ENCODE data around the gene MYO1D.
A peak's percentile ranks its signal among the peaks of the same experiment; 100 is the strongest.
"Not testable (repeated sequence)": the region's sequence is repeated elsewhere in the genome, so short reads cannot be mapped to it uniquely, and the experiment has no call there.

Gene MYO1D

DNA sequence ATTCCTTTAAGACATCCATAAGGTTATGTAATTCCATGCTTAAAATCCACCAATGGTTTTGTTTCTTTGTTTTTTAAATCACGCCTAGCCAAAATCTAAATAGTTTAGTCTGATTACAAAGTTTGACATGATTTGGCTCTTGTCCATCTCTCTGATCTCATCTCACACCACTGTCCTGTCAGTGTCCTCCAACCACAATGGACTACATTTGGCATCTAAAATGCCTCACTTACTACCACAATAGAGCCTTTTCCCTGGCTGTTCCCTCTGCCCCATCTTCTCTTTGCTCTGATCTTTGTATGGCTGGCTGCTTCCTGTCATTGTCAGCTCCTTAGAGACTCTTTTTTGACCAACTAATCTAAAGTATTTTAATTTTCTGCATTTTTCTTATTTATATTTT lies 157.2 kb downstream of the MYO1D start:
- no peak for DNase-seq

- DNase-seq = not testable (repeated sequence)
Measured at GRCh38 chr17:32714922-32715321, 162.0 kb downstream of the MYO1D start.

DNA sequence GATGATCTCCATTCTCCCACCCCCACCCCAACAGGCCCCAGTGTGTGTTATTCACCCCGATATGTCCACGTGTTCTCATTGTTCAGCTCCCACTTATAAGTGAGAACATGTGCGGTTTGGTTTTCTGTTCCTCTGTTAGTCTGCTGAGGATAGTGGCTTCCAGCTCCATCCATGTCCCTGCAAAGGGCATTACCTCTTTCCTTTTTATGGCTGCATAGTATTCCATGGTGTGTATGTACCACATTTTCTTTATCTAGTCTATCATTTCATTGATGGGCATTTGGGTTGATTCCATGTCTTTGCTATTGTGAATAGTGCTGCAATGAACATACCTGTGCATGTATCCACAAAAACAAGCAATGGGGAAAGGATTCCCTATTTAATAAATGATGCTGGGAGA lies 162.7 kb downstream of the MYO1D start:
- DNase-seq = not testable (repeated sequence)

DNA sequence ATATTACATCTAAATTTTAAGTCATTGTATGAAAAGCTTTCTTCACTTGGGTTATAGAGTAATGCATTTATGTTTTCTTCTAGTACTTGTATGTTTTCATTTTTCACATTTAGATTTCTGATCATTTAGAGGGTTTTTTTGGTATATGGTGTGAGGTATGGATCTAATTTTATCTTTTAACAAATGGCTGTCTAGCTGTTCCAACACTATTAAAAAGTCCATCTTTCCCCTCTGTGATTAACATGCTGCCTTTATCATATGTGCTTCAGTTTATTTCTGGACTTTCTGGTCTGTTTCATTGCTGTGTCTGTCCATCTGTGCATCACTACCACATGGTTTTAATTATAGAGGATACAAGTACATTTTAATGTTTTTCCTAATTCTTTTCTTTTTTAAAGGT lies 163.8 kb downstream of the MYO1D start:
- DNase-seq = no peak

DNA sequence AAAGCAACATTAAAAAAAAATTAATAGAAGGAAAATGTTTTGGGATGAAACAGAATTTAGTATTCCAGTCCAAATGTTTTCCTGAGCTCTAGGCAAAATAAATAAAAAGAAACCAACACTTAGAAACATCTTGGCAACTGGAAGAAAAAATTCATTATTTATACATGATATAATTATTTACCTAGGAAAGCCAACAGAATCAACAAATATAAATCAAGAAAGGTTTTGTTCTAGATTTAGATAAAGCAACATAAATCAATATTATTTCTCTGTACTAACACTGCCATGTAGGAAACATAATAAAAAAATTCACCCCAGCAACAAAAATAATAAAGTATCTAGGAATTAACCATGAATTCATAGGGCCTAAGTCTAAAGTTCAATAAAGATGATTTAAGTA lies 167.4 kb downstream of the MYO1D start:
- DNase-seq = no peak

DNA sequence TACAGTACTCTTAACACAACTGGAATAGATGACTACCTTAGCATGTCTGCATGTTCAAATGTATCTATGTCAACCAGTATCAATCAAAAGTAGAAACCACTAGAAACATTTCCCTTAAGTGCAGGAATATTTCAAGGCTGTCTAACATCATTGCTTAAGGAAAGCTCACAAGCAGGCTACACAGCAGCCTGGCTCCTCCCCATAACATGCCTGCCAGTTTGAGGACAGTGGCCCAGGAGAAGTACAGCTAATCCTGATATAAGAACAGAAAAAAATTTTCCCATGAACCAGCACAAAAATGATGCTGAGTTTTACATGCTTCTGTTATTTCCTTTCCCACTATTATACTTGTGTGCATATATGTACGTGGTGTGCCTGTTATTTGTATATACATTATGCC lies 175.1 kb downstream of the MYO1D start:
- no peak for DNase-seq

DNA sequence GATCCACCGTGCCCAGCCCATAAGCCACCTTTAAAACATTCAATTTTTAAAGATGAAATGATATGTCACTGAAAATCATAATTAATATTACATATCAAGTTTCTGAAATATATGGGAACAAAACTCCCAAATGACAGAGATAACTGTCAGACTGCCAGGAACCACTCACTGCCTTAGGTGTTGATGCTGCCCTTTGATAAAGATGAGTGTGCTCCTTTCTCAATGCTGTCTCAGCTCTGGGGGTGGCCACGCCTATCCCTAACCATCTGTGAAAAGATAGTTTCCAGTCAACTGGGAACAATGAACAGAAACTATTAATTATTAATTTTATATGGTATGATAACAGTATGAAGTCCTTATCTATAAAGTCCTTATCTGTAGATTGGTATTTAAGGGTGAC lies 177.7 kb downstream of the MYO1D start:
- DNase-seq = no peak

- no peak for DNase-seq
Measured at GRCh38 chr17:32697728-32698625, 178.9 kb downstream of the MYO1D start.

DNA sequence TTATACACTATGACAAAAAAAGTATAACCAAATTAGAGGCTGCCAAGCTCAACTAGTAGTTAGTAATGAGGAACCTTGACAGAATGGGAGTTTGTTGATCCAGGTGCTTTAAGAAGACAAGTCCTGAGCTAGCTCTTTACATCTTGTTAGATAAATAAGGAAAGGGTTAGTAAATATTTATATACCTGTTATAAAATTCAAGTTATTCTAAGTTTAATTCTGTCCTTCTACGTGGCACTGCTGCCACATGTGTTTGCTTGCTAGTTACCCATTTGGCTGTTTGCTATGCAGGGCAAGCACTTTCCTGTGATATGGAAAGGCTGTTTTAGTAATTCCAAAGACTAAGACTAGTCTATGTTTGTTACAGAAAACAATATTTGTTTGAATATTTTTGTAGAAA lies 180.5 kb downstream of the MYO1D start:
- no peak for DNase-seq

DNA sequence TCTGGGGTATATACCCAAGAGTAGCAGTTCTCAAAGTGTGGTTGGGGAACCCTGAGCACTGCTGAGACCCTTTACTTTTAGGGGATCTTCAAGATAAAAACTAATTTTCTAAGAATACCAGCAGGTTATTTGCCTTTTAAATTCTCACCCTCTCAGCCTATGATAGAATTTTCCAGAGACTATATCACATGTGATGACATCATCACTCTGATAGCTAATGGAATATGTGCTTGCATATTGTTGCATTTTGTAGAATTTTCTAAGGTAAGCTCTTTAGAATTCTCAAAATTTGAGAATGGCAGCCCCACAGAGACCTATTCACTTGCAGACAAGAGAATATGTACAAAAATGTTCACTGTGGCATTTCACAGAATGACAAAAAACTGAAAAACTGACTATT lies 181.1 kb downstream of the MYO1D start:
- DNase-seq = no peak

- DNase-seq = no peak
Measured at GRCh38 chr17:32693194-32693897, 183.6 kb downstream of the MYO1D start.

- no peak for DNase-seq
Measured at GRCh38 chr17:32692179-32692578, 184.7 kb downstream of the MYO1D start.

GRCh38 chr17:32689348-32689747 lies 187.6 kb downstream of the MYO1D start:
- no peak for DNase-seq

DNA sequence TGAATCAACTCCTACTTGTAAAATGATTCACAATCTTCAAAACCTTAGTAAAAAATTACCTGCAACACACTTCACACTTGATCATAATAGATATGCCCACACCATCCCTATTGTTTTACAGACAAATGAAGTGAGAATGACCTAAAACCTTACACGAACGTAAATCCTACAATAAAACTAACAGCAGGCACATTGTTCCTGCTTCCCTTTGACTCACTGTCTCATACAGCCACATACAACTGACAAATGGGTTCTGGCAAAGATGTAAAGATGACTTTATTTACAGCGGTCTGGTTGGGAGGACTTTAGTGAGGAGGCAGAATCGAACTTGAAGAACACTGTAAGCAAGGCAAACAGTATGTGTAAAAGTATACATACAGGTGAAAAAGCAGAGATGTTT lies 188.7 kb downstream of the MYO1D start:
- no peak for DNase-seq

- DNase-seq = no peak
Measured at GRCh38 chr17:32684087-32684958, 192.6 kb downstream of the MYO1D start.

DNA sequence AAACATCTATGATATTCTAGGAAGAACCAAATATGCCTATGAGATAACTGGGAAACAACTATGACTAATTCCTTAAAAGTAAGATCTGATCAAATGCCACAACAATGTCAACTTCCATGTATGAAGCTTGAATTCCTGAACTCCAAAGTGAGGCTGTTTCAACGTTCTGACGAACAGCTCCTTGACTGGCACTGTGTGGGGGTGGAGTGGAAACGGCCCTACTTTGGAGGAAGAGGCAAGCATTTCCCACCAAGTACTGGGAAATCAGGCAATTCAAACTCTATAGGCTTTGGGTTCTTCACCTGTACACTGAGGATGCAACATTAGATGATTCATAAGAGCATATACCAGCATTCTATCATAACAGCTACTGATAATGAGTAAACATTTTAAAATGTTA lies 203.0 kb downstream of the MYO1D start:
- DNase-seq = no peak

DNA sequence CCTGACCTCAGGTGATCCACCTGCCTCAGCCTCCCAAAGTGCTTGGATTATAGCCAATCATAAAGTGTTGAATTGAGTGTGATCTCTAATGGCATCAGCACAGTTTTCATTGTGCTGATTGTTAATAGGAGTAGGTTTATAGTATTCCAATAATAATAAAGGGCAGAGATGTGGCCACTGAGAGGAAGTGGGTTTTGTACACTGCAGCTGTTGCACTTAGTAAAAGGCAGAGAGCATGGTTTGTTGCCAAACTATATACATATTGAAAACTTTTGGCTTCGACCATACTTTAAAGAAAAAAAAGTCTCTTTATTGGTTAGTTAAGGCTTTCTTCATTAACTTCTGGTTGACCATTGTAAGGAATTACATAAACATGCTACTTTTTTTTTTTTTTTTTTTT lies 204.2 kb downstream of the MYO1D start:
- DNase-seq = no peak

DNA sequence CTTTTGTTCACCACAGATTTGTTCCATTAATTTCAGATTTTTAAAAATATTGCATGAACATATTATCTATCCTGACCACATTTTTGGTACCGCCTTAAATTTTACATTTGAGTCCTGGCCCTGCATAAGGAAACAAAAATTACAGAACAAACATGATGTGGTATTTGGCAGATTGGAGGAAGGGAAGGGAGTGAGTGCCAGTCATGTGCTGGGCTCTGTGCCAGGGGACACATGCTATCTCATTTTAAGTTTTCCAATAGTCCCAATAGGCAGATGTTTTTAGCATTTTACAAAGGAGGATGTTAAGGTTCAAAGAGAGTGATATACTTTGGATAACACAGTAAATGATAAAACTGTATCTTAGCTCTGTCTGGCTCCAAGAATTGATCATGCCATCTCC lies 205.0 kb downstream of the MYO1D start:
- no peak for DNase-seq

GRCh38 chr17:32664936-32665583 lies 211.9 kb downstream of the MYO1D start:
- no peak for DNase-seq

- DNase-seq = no peak
Measured at GRCh38 chr17:32660496-32660985, 216.4 kb downstream of the MYO1D start.

- DNase-seq = peak; percentile 79
Measured at GRCh38 chr17:32659419-32659842, 217.5 kb downstream of the MYO1D start.

Measured in right forelimb (tissue), 1 donor.